Right lobe of liver (tissue), 6 donors: ENCODE measurements around the gene NR6A1. TPM values are rescaled to one million over a fixed set of nuclear protein-coding genes. Genes with fewer than 3 reads are reported as not detected.

Source experiments
- ATAC-seq, 4 donors: fragments of 200-7000 bp; cut with Tn5 transposase; one replicate each; pipeline ENCODE4 v1.9.1; 2020; ENCODE audit warnings: mild to moderate bottlenecking in 4 of 4, moderate library complexity in 4 of 4
- DNase-seq, 3 donors: peaks; one replicate each; pipeline ENCODE4 v3.0.0-alpha.2; 2020
- H3K27ac ChIP-seq, 3 donors: fragments of 200-600 bp; one replicate each; pipeline ENCODE4 v1.8.0; 2022
- H3K27me3 ChIP-seq, 2 donors: fragments of 200-600 bp; one replicate each; pipeline ENCODE4 v1.8.0; 2022
- H3K36me3 ChIP-seq, 4 donors: fragments of 200-600 bp; sonication (generic) in 1 of 4; one replicate each; pipeline versions ENCODE4 v1.5.1 to v1.8.0; 2017 to 2022; ENCODE audit warnings: control low read depth in 1 of 4
- H3K4me1 ChIP-seq, 4 donors: fragments of 200-600 bp; sonication (generic) in 1 of 4; one replicate each; pipeline versions ENCODE4 v1.5.1 to v1.8.0; 2017 to 2022; ENCODE audit warnings: control low read depth in 1 of 4
- H3K4me3 ChIP-seq, 3 donors: fragments of 200-600 bp; one replicate each; pipeline ENCODE4 v1.8.0; 2022
- H3K9me3 ChIP-seq, 4 donors: fragments of 200-600 bp; sonication (generic) in 1 of 4; one replicate each; pipeline versions ENCODE4 v1.5.1 to v1.8.0; 2017 to 2022; ENCODE audit warnings: control low read depth in 1 of 4
- CTCF ChIP-seq, 4 donors: fragments of 200-600 bp in 3 of 4; fragments of 450-650 bp in 1 of 4; IDR thresholded peaks; one replicate each; pipeline versions ENCODE4 v1.5.1 to v1.8.0; 2016 to 2022; ENCODE audit warnings: antibody characterized with exemption in 4 of 4, mild to moderate bottlenecking in 2 of 4
- POLR2A ChIP-seq: fragments of 450-650 bp; IDR thresholded peaks from one replicate; pipeline ENCODE4 v1.6.1; 2017; ENCODE audit warnings: antibody characterized with exemption, mild to moderate bottlenecking
- WGBS: methylation state at CpG from one replicate; pipeline ENCODE4 v1.1.6; 2018; ENCODE audit warnings: low coverage, low lambda C conversion rate; ENCODE audit not compliant: insufficient coverage; ENCODE audit errors: missing lambda C conversion rate; 5-methylcytosine and 5-hydroxymethylcytosine counted together
- intact Hi-C, 2 donors: fragments of 100-400 bp; cut with DNase I; formaldehyde crosslinking; loops; one replicate each; pipeline versions ENCODE4 v1.11.2 to v1.14.1; 2022
- total RNA-seq, 6 experiments: library from RNA; depleted of rRNA in 2 of 6; stranded (reverse); fragments of >200 nt in 2 of 6; fragmentation: NEBNext Ultra II Directional in 3 of 6; extraction: Animal tissue kit (Norgen Biotek cat#: 25700) in 3 of 6; gene quantifications; one replicate each; pipeline versions ENCODE4 v1.1.0 to v1.2.4, GENCODE V29; 2016 to 2023
- donor health status: DM: no; HTN: yes; CAD: no.
- donor health status: DM: no; HTN: no; CAD: no.
- donor health status: DM: no; HTN: no; CAD: no.
- donor health status: DM: no; HTN: yes; CAD: no.
- donor health status: DM: no; HTN: yes; CAD: no.

The NR6A1 gene
- total RNA-seq, 6 experiments from 2014 or later = 1.3 to 3.6 (median 1.9) TPM

GRCh38 chr9:124666642-124667041 lies 104.5 kb downstream of the NR6A1 start:
- intact Hi-C loops = no loop called here
- ATAC-seq = no peak
- TF ChIP-seq CTCF (IDR thresholded peaks at IDR 0.05) (no peak), POLR2A (no peak)

GRCh38 chr9:124665391-124666058 lies 105.6 kb downstream of the NR6A1 start:
- Histone ChIP-seq H3K27ac (no peak overlapping the region), H3K27me3 (no peaks in the 10 kb centered on the region), H3K36me3 (no peaks in the 10 kb centered on the region), H3K9me3 (no peaks in the 10 kb centered on the region), H3K4me3 (no peak overlapping the region), H3K4me1 (peaks cover 0 to 11% (median 0%) of the 10 kb centered on the region in 4 donors)
- TF ChIP-seq POLR2A (no peak), CTCF (IDR thresholded peaks at IDR 0.05) (no peak)
- 42% methylated on average over 5 of the region's 5 CpGs for WGBS
- no peak for DNase-seq
- peak; percentile 41 to 84 (median 74) for ATAC-seq
- intact Hi-C loops = no loop called here

More at GRCh38 chr9:124666642-124667041, 104.5 kb downstream of the NR6A1 start:
- Histone ChIP-seq H3K9me3 (no peaks in the 10 kb centered on the region), H3K4me1 (peaks cover 0 to 11% (median 0%) of the 10 kb centered on the region in 4 donors), H3K4me3 (no peak overlapping the region), H3K27me3 (no peaks in the 10 kb centered on the region), H3K27ac (no peak overlapping the region), H3K36me3 (no peaks in the 10 kb centered on the region)
- DNase-seq = no peak
- WGBS = 92% methylated on average over 2 of the region's 5 CpGs

GRCh38 chr9:124664143-124664542 lies 107.0 kb downstream of the NR6A1 start:
- TF ChIP-seq POLR2A = no peak
- TF ChIP-seq CTCF (IDR thresholded peaks at IDR 0.05) = no peak
- no peaks in the 10 kb centered on the region for H3K27me3 ChIP-seq
- H3K4me3 ChIP-seq = no peak overlapping the region
- H3K27ac ChIP-seq = no peak overlapping the region
- H3K36me3 ChIP-seq = no peaks in the 10 kb centered on the region
- DNase-seq (no peak), ATAC-seq (no peak)
- intact Hi-C loops = no loop called here
- 80% methylated on average over 1 of the region's 2 CpGs for WGBS
- peaks cover 0 to 11% (median 2%) of the 10 kb centered on the region in 4 donors for H3K4me1 ChIP-seq
- no peaks in the 10 kb centered on the region for H3K9me3 ChIP-seq

- H3K4me3 ChIP-seq = no peak overlapping the region
- no peak for TF ChIP-seq POLR2A
- TF ChIP-seq CTCF (IDR thresholded peaks at IDR 0.05) = no peak
Measured at GRCh38 chr9:124663046-124663961, 107.8 kb downstream of the NR6A1 start.

More at GRCh38 chr9:124663046-124663961, 107.8 kb downstream of the NR6A1 start:
- Histone ChIP-seq H3K4me1 (peaks cover 0 to 11% (median 2%) of the 10 kb centered on the region in 4 donors), H3K27ac (no peak overlapping the region), H3K36me3 (no peaks in the 10 kb centered on the region), H3K9me3 (no peaks in the 10 kb centered on the region), H3K27me3 (no peaks in the 10 kb centered on the region)
- intact Hi-C loops = no loop called here
- WGBS = 76% methylated on average over 6 of the region's 6 CpGs
- no peak for DNase-seq
- ATAC-seq = no peak
